ENCODE measurements around the gene CNOT8. TPM values are rescaled to one million over a fixed set of nuclear protein-coding genes. Genes with fewer than 3 reads are reported as not detected.

The CNOT8 gene
- total RNA-seq (ENCODE audit: low replicate concordance): 30.7 and 41.1 TPM in 2 replicates

GRCh38 chr5:154858297-154858971 is at the start of gene CNOT8:
TSS of gene CNOT8 (plus strand) at chr5:154858627. CDS start at chr5:154863279, 4,652 bp downstream.

DNA sequence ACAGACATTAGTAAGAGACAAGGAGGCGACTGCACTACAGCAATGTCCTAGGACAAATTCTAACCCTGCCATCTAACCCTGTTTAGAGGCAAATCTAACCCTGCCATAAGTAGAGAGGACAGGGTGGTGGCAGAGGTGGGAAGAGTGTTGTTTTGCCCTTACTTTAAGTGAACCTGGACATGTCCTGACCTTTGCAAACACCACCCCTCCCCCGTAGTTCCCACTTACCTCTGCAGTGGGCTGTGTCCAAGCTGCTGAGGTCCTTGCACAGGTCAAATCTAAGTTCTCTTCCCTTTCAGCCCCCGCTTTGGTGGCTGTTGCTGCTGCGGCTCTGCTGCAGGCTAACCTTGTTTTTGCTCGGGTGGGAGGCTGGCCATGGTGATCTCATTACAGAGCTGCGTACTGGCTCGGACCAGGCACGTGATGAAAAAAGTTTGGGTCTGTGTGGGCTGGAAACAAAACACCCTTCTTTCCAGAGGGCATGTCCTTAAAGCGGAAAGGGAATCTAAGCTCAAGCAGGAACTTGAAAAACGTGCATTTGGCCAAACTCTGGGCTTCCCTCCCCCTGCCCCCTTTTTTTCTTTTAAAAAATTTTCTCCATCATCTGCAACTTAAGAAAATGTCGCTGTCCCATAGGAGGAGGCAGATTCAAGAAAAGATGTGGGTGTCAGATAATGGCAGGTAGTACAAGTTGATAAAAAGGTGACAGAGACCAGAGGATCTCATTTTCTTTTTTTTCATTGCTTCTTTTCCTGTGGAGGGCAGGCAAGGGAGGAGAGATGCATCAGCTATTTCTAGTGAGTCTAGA is 8.0 kb upstream of the CNOT8 start, which contains the start of gene FAXDC2:
Gene FAXDC2 (minus strand): TSS at position 349 of the 808 bp plus-strand sequence. CDS start 12,425 bp downstream, outside the sequence.

Other genes starting within 250 kb of the CNOT8 start
- gene LARP1, start 103.2 kb upstream of the CNOT8 start, total RNA-seq (ENCODE audit: low replicate concordance): 22.1 and 32.8 TPM in 2 replicates
- 2.0 and 12.3 TPM in 2 replicates for gene FAXDC2, start 8.0 kb upstream of the CNOT8 start, total RNA-seq (ENCODE audit: low replicate concordance)
- 8.1 and 11.2 TPM in 2 replicates for gene GEMIN5, start 79.6 kb downstream of the CNOT8 start, total RNA-seq (ENCODE audit: low replicate concordance)
- 17.0 and 21.8 TPM in 2 replicates for gene MRPL22, start 82.4 kb downstream of the CNOT8 start, total RNA-seq (ENCODE audit: low replicate concordance)
- gene KIF4B, start 155.1 kb downstream of the CNOT8 start, total RNA-seq (ENCODE audit: low replicate concordance): not detected in 2 replicates